Neural crest cell (in vitro differentiated cells): ENCODE data around the gene KLHL35. TPM values are rescaled to one million over a fixed set of nuclear protein-coding genes. Genes with fewer than 3 reads are reported as not detected.

ENCODE experiments used
- DNase-seq: peaks from one replicate; pipeline ENCODE4 v3.0.0; 2021; ENCODE audit warnings: low read depth, mixed read lengths, low spot score
- H3K27ac Mint-ChIP-seq: one replicate; pipeline ENCODE4 v1.8.0; 2021; ENCODE audit warnings: mild to moderate bottlenecking, mixed read lengths; ENCODE audit not compliant: unreplicated experiment
- H3K27me3 Mint-ChIP-seq: 2 replicates; pipeline ENCODE4 v1.8.0; 2021; ENCODE audit warnings: low read depth, mild to moderate bottlenecking, mixed read lengths
- H3K36me3 Mint-ChIP-seq: 2 replicates; pipeline ENCODE4 v1.8.0; 2021; ENCODE audit warnings: low read depth, mild to moderate bottlenecking, mixed read lengths
- H3K4me1 Mint-ChIP-seq: 2 replicates; pipeline ENCODE4 v1.8.0; 2021; ENCODE audit warnings: mixed read lengths
- H3K4me3 Mint-ChIP-seq: one replicate; pipeline ENCODE4 v1.8.0; 2021; ENCODE audit warnings: mild to moderate bottlenecking, mixed read lengths
- H3K9me3 Mint-ChIP-seq: 2 replicates; pipeline ENCODE4 v1.8.0; 2021; ENCODE audit warnings: mixed read lengths
- total RNA-seq: library from RNA; stranded (reverse); gene quantifications from 2 replicates; pipeline ENCODE4 v1.2.1, GENCODE V29; 2021
- TF ChIP-seq, protein P1 (sequence below): fragments of 200-600 bp; sonication (generic); conservative IDR thresholded peaks from 2 replicates; pipeline ENCODE4 v1.5.0; 2021; ENCODE audit warnings: antibody characterized with exemption, mild to moderate bottlenecking

KLHL35 gene
- total RNA-seq, 1 donor from 2014 or later: 11.6 TPM

DNA sequence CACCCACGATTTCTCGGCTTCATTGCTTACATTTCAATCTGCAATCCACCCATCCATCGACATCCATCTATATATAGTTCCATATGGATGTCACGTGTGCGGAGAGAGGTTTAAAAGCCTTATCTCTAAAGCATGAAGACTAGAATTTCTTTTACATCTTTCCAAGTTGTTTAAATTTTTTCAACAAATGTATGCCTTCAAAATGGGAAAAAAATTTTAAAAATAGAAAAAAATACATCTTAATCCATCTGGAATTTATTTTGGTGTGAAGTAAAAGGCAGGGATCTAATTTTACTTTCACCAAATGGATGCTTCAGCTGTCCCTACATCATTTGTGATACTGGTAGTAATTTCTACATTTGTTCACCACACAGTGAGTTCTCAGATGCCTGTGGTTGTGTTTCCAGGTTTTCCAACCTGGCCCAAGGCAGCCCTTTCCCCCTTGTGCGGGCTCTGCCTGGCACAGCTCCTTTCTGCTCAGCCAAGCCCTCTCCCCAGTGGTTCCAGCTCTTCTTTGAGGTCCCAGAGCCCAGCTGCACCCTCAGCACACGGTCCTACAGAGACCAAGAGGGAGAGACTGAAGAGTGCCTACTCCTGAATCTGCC, 37.6 kb upstream of the KLHL35 start:
- peak overlapping the region; percentile 35 for H3K27ac Mint-ChIP-seq

DNA sequence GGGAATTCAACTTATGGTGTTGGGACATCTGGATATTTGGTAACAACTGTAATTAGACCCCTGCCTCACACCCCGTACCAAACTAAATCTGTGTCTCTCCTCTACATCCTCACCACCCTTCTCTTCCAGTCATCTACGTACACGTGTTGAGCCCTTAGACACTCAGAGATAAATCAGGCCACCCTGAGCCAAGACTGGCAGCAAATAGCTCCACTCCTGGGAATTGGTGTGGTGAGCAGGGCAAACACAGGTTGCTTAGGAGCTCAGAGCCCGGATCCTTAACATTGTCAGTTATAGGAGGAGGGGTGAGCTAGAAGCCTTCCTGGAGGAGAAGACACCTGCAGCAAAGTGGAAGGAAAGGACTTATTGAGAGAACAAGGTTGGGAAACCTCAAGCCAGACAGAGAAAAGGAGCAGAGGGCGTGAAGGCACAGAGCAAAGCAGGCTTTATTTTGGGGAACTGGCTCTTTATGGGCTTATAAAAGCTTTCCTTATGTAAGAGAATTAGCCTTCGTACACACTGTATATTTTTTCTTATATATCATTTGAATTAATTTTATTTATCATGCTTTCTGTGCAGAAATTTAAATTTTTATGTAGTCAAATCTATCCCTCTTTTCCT, 36.9 kb upstream of the KLHL35 start:
- H3K27ac Mint-ChIP-seq: peak overlapping the region; percentile 7
- peaks cover 65% of the 10 kb centered on the region for H3K4me1 Mint-ChIP-seq
- DNase-seq: no peak
- no peaks in the 10 kb centered on the region for H3K36me3 Mint-ChIP-seq
- no peak overlapping the region for H3K4me3 Mint-ChIP-seq
- H3K9me3 Mint-ChIP-seq: no peaks in the 10 kb centered on the region
- TF ChIP-seq, protein P1, sequence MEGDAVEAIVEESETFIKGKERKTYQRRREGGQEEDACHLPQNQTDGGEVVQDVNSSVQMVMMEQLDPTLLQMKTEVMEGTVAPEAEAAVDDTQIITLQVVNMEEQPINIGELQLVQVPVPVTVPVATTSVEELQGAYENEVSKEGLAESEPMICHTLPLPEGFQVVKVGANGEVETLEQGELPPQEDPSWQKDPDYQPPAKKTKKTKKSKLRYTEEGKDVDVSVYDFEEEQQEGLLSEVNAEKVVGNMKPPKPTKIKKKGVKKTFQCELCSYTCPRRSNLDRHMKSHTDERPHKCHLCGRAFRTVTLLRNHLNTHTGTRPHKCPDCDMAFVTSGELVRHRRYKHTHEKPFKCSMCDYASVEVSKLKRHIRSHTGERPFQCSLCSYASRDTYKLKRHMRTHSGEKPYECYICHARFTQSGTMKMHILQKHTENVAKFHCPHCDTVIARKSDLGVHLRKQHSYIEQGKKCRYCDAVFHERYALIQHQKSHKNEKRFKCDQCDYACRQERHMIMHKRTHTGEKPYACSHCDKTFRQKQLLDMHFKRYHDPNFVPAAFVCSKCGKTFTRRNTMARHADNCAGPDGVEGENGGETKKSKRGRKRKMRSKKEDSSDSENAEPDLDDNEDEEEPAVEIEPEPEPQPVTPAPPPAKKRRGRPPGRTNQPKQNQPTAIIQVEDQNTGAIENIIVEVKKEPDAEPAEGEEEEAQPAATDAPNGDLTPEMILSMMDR: no peak
- H3K27me3 Mint-ChIP-seq: no peaks in the 10 kb centered on the region

More for the DNA sequence above, 37.6 kb upstream of the KLHL35 start:
- Mint-ChIP-seq H3K27me3 (no peaks in the 10 kb centered on the region), H3K4me1 (peaks cover 67% of the 10 kb centered on the region), H3K9me3 (no peaks in the 10 kb centered on the region), H3K36me3 (no peaks in the 10 kb centered on the region), H3K4me3 (no peak overlapping the region)
- DNase-seq: no peak
- TF ChIP-seq, protein P1: no peak

DNA sequence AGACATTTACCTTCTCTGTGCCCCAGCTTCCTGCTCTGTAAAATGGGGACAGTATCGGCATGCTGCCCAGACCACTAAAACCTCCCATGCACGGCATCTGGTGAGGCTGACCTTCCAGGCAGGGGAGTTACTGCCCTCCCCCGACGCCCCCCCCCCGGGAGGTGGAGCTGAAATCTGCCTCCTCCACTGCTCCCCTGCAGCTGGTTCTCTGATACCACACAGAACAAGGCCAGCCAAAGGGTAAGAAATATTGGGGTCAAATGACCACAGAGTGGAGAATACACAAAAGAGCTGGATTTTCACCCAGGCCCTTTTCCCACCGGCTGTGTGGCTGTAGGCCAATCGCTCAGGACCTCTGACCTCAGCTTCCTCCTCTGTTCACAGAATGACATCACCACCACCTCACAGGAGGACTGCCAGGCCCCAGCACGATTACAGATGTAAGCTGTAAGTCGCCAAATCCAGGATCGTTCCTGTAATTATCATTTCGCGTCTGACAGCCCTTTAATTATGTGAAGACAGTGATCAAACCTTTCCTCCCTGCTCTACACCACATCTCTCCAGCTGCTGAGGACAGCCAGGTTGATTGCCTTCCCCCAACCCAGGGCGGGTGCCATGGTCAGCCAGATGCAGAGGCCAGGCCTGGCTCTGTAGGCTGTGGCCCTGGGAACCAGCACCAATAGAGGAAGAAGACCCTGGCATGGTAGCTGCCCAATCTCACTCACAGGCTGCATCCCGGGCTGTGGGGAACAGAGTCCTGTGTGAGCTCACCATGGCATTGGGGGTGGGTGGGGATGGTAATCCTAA, 35.7 kb upstream of the KLHL35 start:
- DNase-seq: peak; percentile 30
- Mint-ChIP-seq H3K9me3 (no peaks in the 10 kb centered on the region), H3K27ac (peak overlapping the region; percentile 46), H3K4me3 (no peak overlapping the region), H3K36me3 (no peaks in the 10 kb centered on the region), H3K27me3 (no peaks in the 10 kb centered on the region), H3K4me1 (peaks cover 59% of the 10 kb centered on the region)
- TF ChIP-seq, protein P1: no peak

DNA sequence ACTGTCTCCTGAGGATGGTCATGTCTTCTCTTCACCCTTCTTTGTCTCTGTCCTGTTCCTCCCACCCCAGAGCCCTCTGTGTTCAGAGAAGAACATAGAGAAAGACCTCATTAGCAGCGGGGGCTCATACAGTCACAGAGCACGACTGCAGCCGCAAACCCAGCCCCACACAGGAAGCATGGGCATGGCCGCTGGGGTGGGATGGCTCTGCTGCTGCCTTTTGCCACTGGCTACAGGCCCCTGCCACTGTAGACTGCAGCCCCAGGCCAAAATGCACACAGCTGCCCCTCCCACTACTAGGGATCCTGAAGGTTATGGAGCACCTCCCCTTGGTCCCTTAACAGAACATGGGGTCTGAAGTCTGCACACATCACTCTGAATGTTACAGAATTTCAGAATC, 34.9 kb upstream of the KLHL35 start:
- H3K4me3 Mint-ChIP-seq: no peak overlapping the region
- H3K36me3 Mint-ChIP-seq: no peaks in the 10 kb centered on the region
- H3K4me1 Mint-ChIP-seq: peaks cover 67% of the 10 kb centered on the region
- TF ChIP-seq, protein P1: no peak
- H3K9me3 Mint-ChIP-seq: no peaks in the 10 kb centered on the region
- no peak for DNase-seq
- H3K27ac Mint-ChIP-seq: peak overlapping the region; percentile 70
- no peaks in the 10 kb centered on the region for H3K27me3 Mint-ChIP-seq

DNA sequence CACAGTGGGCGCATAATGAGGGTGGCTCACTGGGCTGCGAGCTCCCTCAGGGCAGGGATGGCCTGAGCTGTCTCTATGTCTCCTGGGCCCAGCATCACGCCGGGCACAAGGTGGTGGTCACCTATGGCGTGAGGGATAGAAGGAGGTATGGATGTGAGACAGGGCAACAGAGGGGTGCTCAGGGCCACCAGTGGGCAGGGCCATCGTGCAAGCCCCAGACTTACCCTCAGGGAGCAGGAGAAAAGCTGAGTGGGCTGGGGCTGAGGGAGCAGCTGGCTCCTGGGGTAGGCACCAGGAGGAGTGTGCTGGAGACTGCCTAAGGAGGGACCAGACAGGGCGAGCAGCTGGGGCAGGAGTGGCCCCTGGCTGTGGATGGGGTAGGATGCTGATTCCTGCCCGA, 34.3 kb upstream of the KLHL35 start:
- DNase-seq: no peak
- H3K4me3 Mint-ChIP-seq: no peak overlapping the region
- H3K27me3 Mint-ChIP-seq: no peaks in the 10 kb centered on the region
- no peaks in the 10 kb centered on the region for H3K36me3 Mint-ChIP-seq
- TF ChIP-seq, protein P1: no peak
- no peaks in the 10 kb centered on the region for H3K9me3 Mint-ChIP-seq
- H3K4me1 Mint-ChIP-seq: peaks cover 70% of the 10 kb centered on the region
- H3K27ac Mint-ChIP-seq: peak overlapping the region; percentile 95
